GM12873 (cell line): ENCODE results near the gene GPX4.

Experiments
- CTCF ChIP-seq: IDR thresholded peaks from 2 replicates; pipeline ENCODE4 v1.5.1; 2012; ENCODE audit warnings: low read depth, mild to moderate bottlenecking, moderate library complexity, low read length, control low read depth; ENCODE audit not compliant: insufficient read depth; ENCODE audit errors: missing control alignments

Gene GPX4

GRCh38 chr19:1066251-1066747, 37.5 kb upstream of the GPX4 start:
- no peak for TF ChIP-seq CTCF

DNA sequence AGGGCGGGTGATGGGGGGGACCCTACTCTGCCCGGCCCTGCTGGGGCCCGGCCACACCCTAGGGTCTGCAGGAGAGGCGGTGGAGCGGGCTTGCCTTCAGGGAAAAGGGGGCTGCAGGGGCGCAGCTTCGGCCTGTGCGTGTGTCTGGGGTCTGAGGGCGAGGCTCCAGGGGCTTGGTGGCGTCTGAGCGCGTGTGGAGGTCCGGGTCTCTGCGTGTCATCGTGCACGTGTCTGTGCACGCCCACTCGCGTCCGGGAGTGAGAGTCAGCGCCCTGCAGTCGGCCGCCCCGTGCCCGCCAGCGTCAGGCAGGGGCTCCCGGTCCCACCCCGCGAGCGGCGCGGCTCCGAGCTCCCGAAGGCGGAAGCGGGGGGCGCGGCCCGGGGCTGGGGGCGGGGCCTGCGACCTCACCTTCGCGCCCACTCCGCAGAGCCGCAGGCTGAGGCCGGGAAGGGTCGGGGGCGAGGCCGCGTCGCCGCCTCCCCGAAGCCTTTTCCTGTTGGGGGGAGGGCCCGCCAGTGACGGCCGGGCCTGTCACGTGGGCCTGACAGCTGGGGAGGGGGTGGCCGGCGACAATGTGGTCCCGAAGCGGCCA, 37.0 kb upstream of the GPX4 start, which contains the start of gene ARHGAP45:
Gene ARHGAP45, plus strand, starts transcription at position 420 of the 593 bp plus-strand sequence. CDS start 239 bp downstream, outside the sequence.
- TF ChIP-seq CTCF = no peak

DNA sequence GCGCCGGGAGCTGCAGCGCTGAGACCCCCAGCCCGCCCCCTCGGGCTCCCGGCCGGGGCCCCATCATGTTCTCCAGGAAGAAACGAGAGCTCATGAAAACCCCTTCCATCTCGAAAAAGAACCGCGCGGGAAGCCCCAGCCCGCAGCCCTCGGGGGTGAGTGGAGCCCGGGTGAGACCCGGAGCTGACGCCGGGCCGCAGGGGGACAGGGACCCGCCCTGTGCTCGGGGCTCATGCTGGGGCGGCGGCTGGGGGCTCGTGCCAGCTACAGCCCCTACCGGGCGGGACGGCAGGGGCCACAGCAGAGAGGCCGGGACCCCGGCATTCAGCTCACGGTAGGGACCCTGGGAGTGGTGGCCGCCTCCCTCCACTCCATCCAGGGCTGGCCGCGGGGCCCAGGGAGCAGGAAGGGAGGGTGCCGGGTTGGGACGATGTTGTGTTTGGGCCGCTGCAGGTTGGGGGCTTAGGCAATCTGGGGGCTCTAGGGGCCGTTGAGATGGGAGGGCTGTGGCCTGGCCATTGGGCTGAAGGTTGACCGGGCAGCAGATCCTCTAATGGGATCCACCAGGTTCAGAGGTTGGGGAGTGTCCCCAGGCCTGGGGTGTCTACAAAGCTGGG, 36.3 kb upstream of the GPX4 start:
- TF ChIP-seq CTCF = no peak

- TF ChIP-seq CTCF = no peak
Observed at GRCh38 chr19:1068009-1069001, 35.5 kb upstream of the GPX4 start.

- no peak for TF ChIP-seq CTCF
Observed at GRCh38 chr19:1069009-1069779, 34.6 kb upstream of the GPX4 start.

DNA sequence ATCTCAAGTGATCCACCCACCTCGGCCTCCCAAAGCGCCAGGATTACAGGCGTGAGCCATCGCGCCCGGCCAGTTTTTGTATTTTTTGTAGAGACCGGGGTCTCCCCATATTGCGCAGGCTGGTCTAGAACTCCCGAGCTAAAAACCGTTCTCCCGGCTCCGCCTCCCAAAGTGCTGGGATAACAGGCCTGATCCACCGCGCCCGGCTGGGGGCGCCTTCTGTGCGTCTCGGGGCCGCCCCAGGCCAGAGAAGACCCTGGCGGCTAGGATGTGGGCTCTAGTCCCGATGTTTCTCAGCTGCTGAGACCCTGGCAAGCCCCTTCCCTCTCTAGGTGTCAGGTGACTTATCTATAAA, 33.2 kb upstream of the GPX4 start:
- TF ChIP-seq CTCF = no peak
